Measurements from ENCODE around the gene TULP4. TPM values are rescaled to one million over a fixed set of nuclear protein-coding genes. Genes with fewer than 3 reads are reported as not detected.

The TULP4 gene
- total and polyA plus RNA-seq, 2 of the 8 experiments (the other 6 are each of a cell fraction or from before 2014, with no cell fraction given) = 7.7 to 51.6 TPM

DNA sequence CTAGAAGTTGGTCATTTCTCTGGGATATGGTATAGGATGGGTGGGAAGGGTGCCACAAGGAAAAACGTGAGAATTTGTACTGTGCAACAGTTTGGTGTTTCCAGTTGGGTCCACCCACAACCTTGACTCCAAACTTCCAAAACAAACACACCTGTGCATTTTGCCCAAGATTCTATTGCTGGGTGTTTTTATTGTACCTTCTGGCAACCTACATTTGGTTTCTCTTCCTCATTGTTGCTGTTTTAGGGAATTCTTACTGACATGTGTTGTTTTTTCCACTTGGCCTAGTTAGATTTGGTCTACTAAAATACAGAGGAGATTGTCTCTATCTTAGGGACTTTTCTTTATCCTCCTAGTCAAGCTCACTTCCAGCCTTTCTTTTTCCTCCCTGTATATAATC, 16.7 kb downstream of the TULP4 start (continued):
- TF ChIP-seq SUZ12 (IDR thresholded peaks at IDR 0.05; ENCODE audit: low read length) = no peak
